ENCODE measurements around the gene GRM3.

The GRM3 gene

DNA sequence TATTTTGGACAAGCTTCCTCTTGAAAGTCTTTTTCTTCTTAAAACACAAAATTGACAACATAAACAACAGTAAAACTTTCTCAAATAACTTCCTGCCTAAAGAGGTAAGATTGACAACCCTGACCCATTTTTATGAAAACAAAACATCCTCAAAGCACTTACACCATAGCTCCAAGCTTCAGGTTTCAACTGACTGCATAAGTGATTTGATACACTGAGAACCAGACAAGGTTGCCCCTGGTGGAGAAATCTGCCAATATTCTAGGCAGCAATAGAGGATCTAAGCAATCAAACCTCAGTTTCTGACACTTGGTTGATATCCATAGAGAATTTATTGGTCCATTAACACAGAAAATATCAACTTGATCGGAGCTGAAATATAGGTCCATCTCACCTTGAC, 267.9 kb downstream of the GRM3 start:
- DNase-seq (ENCODE audit: low read depth): peak; percentile 2
- TF ChIP-seq, protein P1, sequence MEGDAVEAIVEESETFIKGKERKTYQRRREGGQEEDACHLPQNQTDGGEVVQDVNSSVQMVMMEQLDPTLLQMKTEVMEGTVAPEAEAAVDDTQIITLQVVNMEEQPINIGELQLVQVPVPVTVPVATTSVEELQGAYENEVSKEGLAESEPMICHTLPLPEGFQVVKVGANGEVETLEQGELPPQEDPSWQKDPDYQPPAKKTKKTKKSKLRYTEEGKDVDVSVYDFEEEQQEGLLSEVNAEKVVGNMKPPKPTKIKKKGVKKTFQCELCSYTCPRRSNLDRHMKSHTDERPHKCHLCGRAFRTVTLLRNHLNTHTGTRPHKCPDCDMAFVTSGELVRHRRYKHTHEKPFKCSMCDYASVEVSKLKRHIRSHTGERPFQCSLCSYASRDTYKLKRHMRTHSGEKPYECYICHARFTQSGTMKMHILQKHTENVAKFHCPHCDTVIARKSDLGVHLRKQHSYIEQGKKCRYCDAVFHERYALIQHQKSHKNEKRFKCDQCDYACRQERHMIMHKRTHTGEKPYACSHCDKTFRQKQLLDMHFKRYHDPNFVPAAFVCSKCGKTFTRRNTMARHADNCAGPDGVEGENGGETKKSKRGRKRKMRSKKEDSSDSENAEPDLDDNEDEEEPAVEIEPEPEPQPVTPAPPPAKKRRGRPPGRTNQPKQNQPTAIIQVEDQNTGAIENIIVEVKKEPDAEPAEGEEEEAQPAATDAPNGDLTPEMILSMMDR (IDR thresholded peaks at IDR 0.05; ENCODE audit: insufficient read depth, low read depth, low read length, missing control alignments): no peak

DNA sequence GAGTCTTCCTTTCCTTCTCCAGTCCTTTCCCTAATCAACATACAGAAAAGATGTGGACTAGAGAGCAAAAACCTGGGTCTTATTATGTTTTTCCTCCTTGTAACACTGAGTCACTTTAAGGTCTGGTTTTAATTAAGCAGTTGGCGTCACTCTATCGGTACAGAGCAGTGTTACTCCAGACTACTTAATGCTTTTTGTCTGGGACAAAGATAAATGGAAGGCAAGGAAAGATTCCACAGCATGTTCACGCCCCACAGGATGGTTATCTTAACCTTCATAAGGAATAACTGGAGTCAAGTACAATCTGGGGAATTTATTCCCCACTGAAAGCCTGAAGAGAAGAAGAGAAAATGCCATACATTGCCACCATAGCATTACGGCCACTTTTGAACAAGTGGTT, 270.0 kb downstream of the GRM3 start:
- TF ChIP-seq, protein P1 (IDR thresholded peaks at IDR 0.05; ENCODE audit: insufficient read depth, low read depth, low read length, missing control alignments): no peak
- H3K4me3 ChIP-seq (ENCODE audit: low read length): no peak overlapping the region

More for the DNA sequence above, 267.9 kb downstream of the GRM3 start:
- H3K4me3 ChIP-seq (ENCODE audit: low read length): no peak overlapping the region

More for the DNA sequence above, 270.0 kb downstream of the GRM3 start:
- no peak for DNase-seq (ENCODE audit: low read depth)

Data from epithelial cell of esophagus (primary cell).